Left ventricle myocardium inferior (tissue), 1 donor: Measurements from ENCODE around the gene DROSHA. TPM values are rescaled to one million over a fixed set of nuclear protein-coding genes. Genes with fewer than 3 reads are reported as not detected.

Source experiments
- DNase-seq: peaks from one replicate; pipeline ENCODE4 v3.0.0-alpha.2; 2020
- H3K27ac ChIP-seq: fragments of 200-600 bp; replicated peaks from 2 replicates; pipeline ENCODE4 v1.8.0; 2021
- H3K27me3 ChIP-seq: fragments of 200-600 bp; 2 replicates; pipeline ENCODE4 v1.8.0; 2021; ENCODE audit warnings: low read depth
- H3K36me3 ChIP-seq: fragments of 200-600 bp; 2 replicates; pipeline ENCODE4 v1.8.0; 2021
- H3K4me1 ChIP-seq: fragments of 200-600 bp; 2 replicates; pipeline ENCODE4 v1.8.0; 2021
- H3K4me3 ChIP-seq: fragments of 200-600 bp; 2 replicates; pipeline ENCODE4 v1.8.0; 2021; ENCODE audit warnings: mild to moderate bottlenecking, moderate library complexity
- H3K9me3 ChIP-seq: fragments of 200-600 bp; replicated peaks from 2 replicates; pipeline ENCODE4 v1.8.0; 2021
- intact Hi-C: fragments of 100-400 bp; cut with micrococcal nuclease; formaldehyde crosslinking; loops from one replicate; pipeline ENCODE4 v1.11.0; 2022
- total RNA-seq: library from RNA; stranded (reverse); fragmentation: NEBNext Ultra II Directional; extraction: Animal tissue kit (Norgen Biotek cat#: 25700); gene quantifications from one replicate; pipeline ENCODE4 v1.2.1, GENCODE V29; 2021
- TF ChIP-seq, protein P1 (sequence below): fragments of 200-600 bp; IDR thresholded peaks from 2 replicates; pipeline ENCODE4 v1.8.0; 2021; ENCODE audit warnings: antibody characterized with exemption, mild to moderate bottlenecking, borderline replicate concordance
- donor health status: DM: no; HTN: yes; CAD: no; lungs with severe emphysema.

Gene DROSHA
- total RNA-seq, 1 donor from 2014 or later = 36.5 TPM

DNA sequence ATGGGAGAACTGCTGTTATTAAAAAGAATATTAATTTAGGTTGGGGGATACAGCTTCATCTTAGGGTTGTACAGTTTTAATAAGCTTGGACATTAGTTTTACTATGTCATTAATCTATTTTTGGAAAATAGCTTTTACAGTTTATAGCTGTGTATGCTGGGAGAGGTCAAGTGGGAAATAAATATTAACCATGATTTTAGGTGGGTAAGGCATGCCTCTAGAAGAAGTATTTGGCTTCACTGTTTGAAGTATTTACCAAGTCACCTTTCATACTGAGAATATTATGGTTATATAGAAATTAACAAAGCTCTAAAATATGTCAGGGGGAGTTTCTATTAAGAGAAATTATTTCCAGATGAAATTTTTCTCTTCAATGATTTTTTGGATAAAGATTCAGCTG is 5.5 kb upstream of the DROSHA start:
- no peak overlapping the region for H3K27ac ChIP-seq
- intact Hi-C loops = no loop called here
- peaks cover 80% of the 10 kb centered on the region for H3K36me3 ChIP-seq
- H3K9me3 ChIP-seq = no peaks in the 10 kb centered on the region
- peaks cover 16% of the 10 kb centered on the region for H3K4me1 ChIP-seq
- no peak for DNase-seq
- no peak overlapping the region for H3K4me3 ChIP-seq
- TF ChIP-seq, protein P1, sequence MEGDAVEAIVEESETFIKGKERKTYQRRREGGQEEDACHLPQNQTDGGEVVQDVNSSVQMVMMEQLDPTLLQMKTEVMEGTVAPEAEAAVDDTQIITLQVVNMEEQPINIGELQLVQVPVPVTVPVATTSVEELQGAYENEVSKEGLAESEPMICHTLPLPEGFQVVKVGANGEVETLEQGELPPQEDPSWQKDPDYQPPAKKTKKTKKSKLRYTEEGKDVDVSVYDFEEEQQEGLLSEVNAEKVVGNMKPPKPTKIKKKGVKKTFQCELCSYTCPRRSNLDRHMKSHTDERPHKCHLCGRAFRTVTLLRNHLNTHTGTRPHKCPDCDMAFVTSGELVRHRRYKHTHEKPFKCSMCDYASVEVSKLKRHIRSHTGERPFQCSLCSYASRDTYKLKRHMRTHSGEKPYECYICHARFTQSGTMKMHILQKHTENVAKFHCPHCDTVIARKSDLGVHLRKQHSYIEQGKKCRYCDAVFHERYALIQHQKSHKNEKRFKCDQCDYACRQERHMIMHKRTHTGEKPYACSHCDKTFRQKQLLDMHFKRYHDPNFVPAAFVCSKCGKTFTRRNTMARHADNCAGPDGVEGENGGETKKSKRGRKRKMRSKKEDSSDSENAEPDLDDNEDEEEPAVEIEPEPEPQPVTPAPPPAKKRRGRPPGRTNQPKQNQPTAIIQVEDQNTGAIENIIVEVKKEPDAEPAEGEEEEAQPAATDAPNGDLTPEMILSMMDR = no peak
- H3K27me3 ChIP-seq = no peaks in the 10 kb centered on the region

DNA sequence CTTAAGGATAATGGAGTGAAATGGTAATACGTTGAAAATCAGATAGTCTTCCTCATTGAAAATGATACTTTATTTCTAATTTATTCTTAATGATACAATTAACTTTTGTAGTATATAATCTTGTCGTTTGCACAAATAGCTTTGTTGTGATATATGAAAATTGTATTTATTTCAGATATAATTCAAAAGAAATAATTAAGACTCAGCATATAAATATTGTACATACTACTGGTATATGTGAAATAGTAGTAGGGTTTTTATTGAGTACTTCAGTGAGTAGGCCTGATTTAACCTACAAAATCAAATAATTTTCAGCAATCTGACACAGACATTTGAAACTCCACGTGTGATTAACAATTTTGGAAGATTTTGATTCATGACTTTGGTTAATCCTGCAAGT is 5.0 kb upstream of the DROSHA start:
- H3K27ac ChIP-seq = no peak overlapping the region
- H3K4me1 ChIP-seq = peaks cover 18% of the 10 kb centered on the region
- no peaks in the 10 kb centered on the region for H3K9me3 ChIP-seq
- H3K36me3 ChIP-seq = peaks cover 75% of the 10 kb centered on the region
- H3K27me3 ChIP-seq = no peaks in the 10 kb centered on the region
- intact Hi-C loops = no loop called here
- no peak for DNase-seq
- TF ChIP-seq, protein P1 = no peak
- no peak overlapping the region for H3K4me3 ChIP-seq

DNA sequence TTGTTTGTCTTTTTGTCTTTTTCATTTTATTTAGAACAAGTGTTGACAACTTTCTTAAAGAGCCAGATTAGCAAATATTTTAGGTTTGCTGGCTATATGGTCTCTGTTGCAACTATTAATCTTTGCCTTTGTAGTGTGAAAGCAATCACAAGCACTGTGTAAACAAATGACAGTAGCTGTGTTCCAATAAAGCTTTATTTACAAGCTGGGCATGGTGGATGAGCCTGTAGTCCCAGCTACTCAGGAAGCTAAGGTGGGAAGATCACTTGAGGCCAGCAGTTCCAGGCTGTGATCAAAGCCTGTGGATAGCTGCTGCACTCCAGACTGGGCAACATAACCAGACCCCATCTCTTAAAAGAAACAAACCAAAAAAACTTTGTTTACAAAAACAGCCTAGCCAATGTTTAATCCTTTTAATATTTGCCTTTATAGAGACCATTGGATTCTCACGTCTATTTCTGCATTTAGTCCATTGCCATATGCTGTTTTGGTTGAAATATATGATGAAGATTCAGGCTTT is 2.7 kb upstream of the DROSHA start:
- Histone ChIP-seq H3K27me3 (no peaks in the 10 kb centered on the region), H3K4me1 (peaks cover 40% of the 10 kb centered on the region), H3K27ac (no peak overlapping the region), H3K4me3 (no peak overlapping the region), H3K36me3 (peaks cover 54% of the 10 kb centered on the region), H3K9me3 (no peaks in the 10 kb centered on the region)
- DNase-seq = no peak
- TF ChIP-seq, protein P1 = no peak
- intact Hi-C loops = no loop called here

DNA sequence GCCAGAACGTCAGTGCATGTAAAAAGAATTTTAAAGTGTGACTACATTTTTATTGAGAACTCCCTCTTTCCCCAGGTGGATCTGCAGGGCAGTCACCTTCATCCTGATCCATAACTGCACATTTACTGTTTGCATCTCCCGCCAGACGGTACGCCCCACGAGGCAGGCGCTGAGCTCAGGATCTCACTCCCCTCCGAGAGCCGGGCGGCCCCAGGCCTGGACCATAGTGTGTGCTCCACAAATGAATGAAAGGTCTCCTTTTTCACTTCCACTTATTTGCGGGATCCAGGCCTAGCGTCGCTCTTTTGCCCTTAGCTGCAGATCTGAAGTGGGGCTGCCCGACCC is 378 bp downstream of the DROSHA start:
- intact Hi-C loops = no loop called here
- H3K4me1 ChIP-seq = peaks cover 40% of the 10 kb centered on the region
- peak overlapping the region; percentile 82 for H3K27ac ChIP-seq
- H3K4me3 ChIP-seq = peak overlapping the region; percentile 81
- peaks cover 49% of the 10 kb centered on the region for H3K36me3 ChIP-seq
- H3K9me3 ChIP-seq = no peaks in the 10 kb centered on the region
- TF ChIP-seq, protein P1 = no peak
- no peak for DNase-seq
- H3K27me3 ChIP-seq = no peaks in the 10 kb centered on the region

DNA sequence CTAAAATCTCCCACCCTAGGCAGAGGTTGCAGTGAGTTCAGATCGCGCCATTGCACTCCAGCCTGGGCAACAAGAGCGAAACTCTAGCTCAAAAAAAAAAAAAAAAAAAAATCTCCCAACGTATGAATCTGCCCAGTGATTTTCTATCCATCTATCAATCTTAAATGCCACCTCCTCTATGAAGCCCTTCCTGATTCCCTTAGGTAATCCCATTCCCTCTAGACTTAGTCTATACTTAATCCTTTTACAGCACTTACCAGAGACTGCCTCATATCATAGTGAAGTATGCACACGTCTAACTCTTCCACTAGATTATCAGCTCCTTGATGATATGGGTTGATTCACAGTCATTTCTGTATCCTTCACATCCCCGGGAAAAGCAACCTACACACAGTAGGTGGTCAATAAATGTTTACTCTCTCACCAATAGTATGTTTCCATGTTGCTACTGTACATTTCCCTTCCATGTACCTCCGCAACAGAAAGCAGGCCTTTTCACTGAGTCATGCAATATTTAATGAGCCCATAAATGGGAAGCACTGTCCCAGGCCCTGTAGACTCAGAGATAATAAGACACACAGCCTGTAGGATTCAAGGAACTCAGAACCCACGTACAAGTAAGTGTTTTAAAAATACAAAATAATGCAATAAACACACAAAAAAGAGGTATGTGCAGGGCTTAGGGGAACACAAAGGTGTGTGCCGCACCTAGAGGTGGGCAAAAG is 1.2 kb downstream of the DROSHA start:
- TF ChIP-seq, protein P1 = no peak
- H3K4me3 ChIP-seq = peak overlapping the region; percentile 81
- peaks cover 40% of the 10 kb centered on the region for H3K4me1 ChIP-seq
- H3K36me3 ChIP-seq = peaks cover 49% of the 10 kb centered on the region
- no peaks in the 10 kb centered on the region for H3K9me3 ChIP-seq
- no peak for DNase-seq
- H3K27me3 ChIP-seq = no peaks in the 10 kb centered on the region
- intact Hi-C loops = no loop called here
- no peak overlapping the region for H3K27ac ChIP-seq
